ENCODE results near the gene OLA1.

DNA sequence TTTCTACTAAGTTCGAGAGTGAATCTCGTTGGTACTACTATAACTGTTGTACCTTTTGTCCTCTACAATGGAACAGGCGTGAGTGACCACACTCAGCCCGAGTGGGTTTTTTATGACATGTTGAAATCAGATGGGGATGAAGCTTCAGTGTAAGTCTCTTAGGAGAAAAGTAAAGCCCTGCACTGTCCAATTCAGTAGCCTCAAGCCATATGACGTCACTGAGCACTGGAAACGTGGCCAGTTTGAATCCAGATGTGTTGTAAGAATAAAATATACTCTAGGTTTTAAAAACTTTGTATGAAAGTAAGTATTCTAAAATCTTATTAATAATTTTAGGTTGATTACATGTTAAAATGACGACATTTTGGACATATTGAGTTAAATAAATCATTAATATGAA is 181.5 kb downstream of the OLA1 start:
- TF ChIP-seq POLR2AphosphoS5 (IDR thresholded peaks at IDR 0.05) (no peak), EP300 (IDR thresholded peaks at IDR 0.05) (no peak)
- TF ChIP-seq, protein P1, sequence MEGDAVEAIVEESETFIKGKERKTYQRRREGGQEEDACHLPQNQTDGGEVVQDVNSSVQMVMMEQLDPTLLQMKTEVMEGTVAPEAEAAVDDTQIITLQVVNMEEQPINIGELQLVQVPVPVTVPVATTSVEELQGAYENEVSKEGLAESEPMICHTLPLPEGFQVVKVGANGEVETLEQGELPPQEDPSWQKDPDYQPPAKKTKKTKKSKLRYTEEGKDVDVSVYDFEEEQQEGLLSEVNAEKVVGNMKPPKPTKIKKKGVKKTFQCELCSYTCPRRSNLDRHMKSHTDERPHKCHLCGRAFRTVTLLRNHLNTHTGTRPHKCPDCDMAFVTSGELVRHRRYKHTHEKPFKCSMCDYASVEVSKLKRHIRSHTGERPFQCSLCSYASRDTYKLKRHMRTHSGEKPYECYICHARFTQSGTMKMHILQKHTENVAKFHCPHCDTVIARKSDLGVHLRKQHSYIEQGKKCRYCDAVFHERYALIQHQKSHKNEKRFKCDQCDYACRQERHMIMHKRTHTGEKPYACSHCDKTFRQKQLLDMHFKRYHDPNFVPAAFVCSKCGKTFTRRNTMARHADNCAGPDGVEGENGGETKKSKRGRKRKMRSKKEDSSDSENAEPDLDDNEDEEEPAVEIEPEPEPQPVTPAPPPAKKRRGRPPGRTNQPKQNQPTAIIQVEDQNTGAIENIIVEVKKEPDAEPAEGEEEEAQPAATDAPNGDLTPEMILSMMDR (IDR thresholded peaks at IDR 0.05): no peak

Data from sigmoid colon (tissue), 4 donors.